A549 (cell line): ENCODE measurements around the gene CUZD1. TPM values are rescaled to one million over a fixed set of nuclear protein-coding genes. Genes with fewer than 3 reads are reported as not detected.
A peak's percentile ranks its signal among the peaks of the same experiment; 100 is the strongest.
"Not testable (repeated sequence)": the region's sequence is repeated elsewhere in the genome, so short reads cannot be mapped to it uniquely, and the experiment has no call there.

ENCODE experiments used
- ATAC-seq, 2 experiments: fragments of 200-7000 bp in 1 of 2; fragments of >200 bp in 1 of 2; cut with Nextera tagmentation in 1 of 2; cut with Tn5 transposase in 1 of 2; 3 replicates each; pipeline versions ENCODE4 v1.8.0 to v1.9.1; 2018 to 2020; ENCODE audit warnings: mild to moderate bottlenecking in 1 of 2, moderate library complexity in 1 of 2
- CTCF ChIA-PET: fragments of 300-600 bp; sonication (Branson Sonifier 250); formaldehyde crosslinking; extraction: SDS; loops from one replicate; lab custom pipeline; 2021; ENCODE audit warnings: antibody characterized with exemption, inconsistent platforms; lab: Yijun Ruan, JAX
- POLR2A ChIA-PET: fragments of 350-600 bp; formaldehyde crosslinking; extraction: SDS; loops from one replicate; lab custom pipeline; 2021; ENCODE audit warnings: antibody characterized with exemption, inconsistent platforms; lab: Yijun Ruan, JAX
- DNase-seq, 2 experiments: peaks; one replicate each; pipeline versions ENCODE4 v3.0.0 to v3.0.0-alpha.2; 2011 to 2016; ENCODE audit warnings: low read depth in 1 of 2, low spot score in 1 of 2
- FAIRE-seq: peaks from 2 replicates; lab custom pipeline; 2011; peaks lifted over from hg19 to GRCh38; lab: Jason Lieb, UNC
- H3K27ac ChIP-seq, 2 experiments: fragments of >200 bp; sonication (Bioruptor Twin); formaldehyde crosslinking; 3 replicates each; pipeline ENCODE4 v1.5.1; 2016 to 2017
- H3K4me1 ChIP-seq: fragments of >200 bp; sonication (Bioruptor Twin); formaldehyde crosslinking; 3 replicates; pipeline ENCODE4 v1.6.1; 2016
- H3K4me2 ChIP-seq: fragments of >200 bp; sonication (Bioruptor Twin); formaldehyde crosslinking; 3 replicates; pipeline ENCODE4 v1.6.1; 2016
- H3K4me3 ChIP-seq: fragments of >200 bp; sonication (Bioruptor Twin); formaldehyde crosslinking; 3 replicates; pipeline ENCODE4 v1.5.1; 2016
- H3K9me3 ChIP-seq: fragments of >200 bp; sonication (Bioruptor Twin); formaldehyde crosslinking; 3 replicates; pipeline ENCODE4 v1.6.1; 2016
- CHD2 ChIP-seq: fragments of 150-350 bp; IDR thresholded peaks from 2 replicates; pipeline ENCODE4 v1.6.1; 2014; ENCODE audit warnings: low read length; ENCODE audit not compliant: partially characterized antibody
- FOSB ChIP-seq: fragments of 250-450 bp; sonication (Bioruptor Pico); IDR thresholded peaks from 2 replicates; pipeline ENCODE4 v1.5.0; 2020; ENCODE audit warnings: mild to moderate bottlenecking, moderate library complexity
- FOXS1 ChIP-seq: fragments of 250-450 bp; sonication (Bioruptor Pico); IDR thresholded peaks from 2 replicates; pipeline ENCODE4 v1.5.0; 2020; ENCODE audit warnings: mild to moderate bottlenecking, moderate library complexity
- HEYL ChIP-seq: fragments of 250-450 bp; sonication (Bioruptor Pico); IDR thresholded peaks from 2 replicates; pipeline ENCODE4 v1.8.0; 2021; ENCODE audit warnings: mild to moderate bottlenecking, moderate library complexity
- NPAS2 ChIP-seq: fragments of 250-450 bp; sonication (Bioruptor Pico); IDR thresholded peaks from 2 replicates; pipeline ENCODE4 v1.8.0; 2022; ENCODE audit warnings: mild to moderate bottlenecking, moderate library complexity, borderline replicate concordance
- PHF8 ChIP-seq: fragments of 200-600 bp; sonication (generic); IDR thresholded peaks from 2 replicates; pipeline ENCODE4 v1.6.1; 2016; ENCODE audit warnings: low read depth, mild to moderate bottlenecking, antibody characterized with exemption, moderate library complexity, borderline replicate concordance
- RCOR1 ChIP-seq: fragments of 150-350 bp; IDR thresholded peaks from 2 replicates; pipeline ENCODE4 v1.6.1; 2014; ENCODE audit warnings: antibody characterized with exemption, low read length, low read depth
- SMC3 ChIP-seq: fragments of >200 bp; sonication (Bioruptor Twin); formaldehyde crosslinking; IDR thresholded peaks from 3 replicates; pipeline ENCODE4 v1.6.1; 2018; ENCODE audit warnings: inconsistent platforms
- TFCP2L1 ChIP-seq: fragments of 250-450 bp; sonication (Bioruptor Pico); IDR thresholded peaks from 2 replicates; pipeline ENCODE4 v1.5.0; 2021; ENCODE audit warnings: mild to moderate bottlenecking
- WGBS: methylation state at CpG from one replicate; pipeline ENCODE4 v1.1.6; 2017; ENCODE audit errors: missing lambda C conversion rate; 5-methylcytosine and 5-hydroxymethylcytosine counted together
- polyA plus RNA-seq, 4 experiments: library from polyadenylated mRNA; depleted of rRNA in 3 of 4; stranded (reverse); fragments of >200 nt; fragmentation: RNase III in 1 of 4; extraction: RNeasy Plus Mini Kit Qiagen cat#74134 plus additional on column Dnase treatment in 1 of 4; gene quantifications; 2 replicates in 3 of 4; 3 replicates in 1 of 4; pipeline ENCODE4 v1.2.3, GENCODE V29; 2011 to 2017
- TF ChIP-seq, protein P1 (sequence below): fragments of >200 bp; sonication (Bioruptor Twin); formaldehyde crosslinking; IDR thresholded peaks from 3 replicates; pipeline ENCODE4 v1.6.1; 2016

Gene CUZD1
- polyA plus RNA-seq, 2 of the 4 experiments (the other 2 are of a cell fraction), result 1.4 to 2.8 TPM

- ChIA-PET CTCF (no interaction called here), POLR2A (no interaction called here)
- H3K4me1 ChIP-seq, result peaks cover 34% of the 10 kb centered on the region
- no peaks in the 10 kb centered on the region for H3K9me3 ChIP-seq
- TF ChIP-seq PHF8, result no peak
- no peak for TF ChIP-seq HEYL (CRISPR knock-in tag)
- no peak for TF ChIP-seq NPAS2 (CRISPR knock-in tag)
- no peak for TF ChIP-seq FOSB (CRISPR knock-in tag)
- no peak for TF ChIP-seq TFCP2L1 (CRISPR knock-in tag)
- ATAC-seq (no peak), DNase-seq (no peak), FAIRE-seq (no peak)
- H3K4me3 ChIP-seq, result no peak overlapping the region
- H3K4me2 ChIP-seq, result 0 out of 3 replicates have a peak overlapping the region, but pooled peaks have one; percentile 6
- 94% methylated on average over 1 of the region's 1 CpG for WGBS
- no peak overlapping the region for H3K27ac ChIP-seq
Measured at GRCh38 chr10:122876467-122876855, 30.8 kb upstream of the CUZD1 start.

DNA sequence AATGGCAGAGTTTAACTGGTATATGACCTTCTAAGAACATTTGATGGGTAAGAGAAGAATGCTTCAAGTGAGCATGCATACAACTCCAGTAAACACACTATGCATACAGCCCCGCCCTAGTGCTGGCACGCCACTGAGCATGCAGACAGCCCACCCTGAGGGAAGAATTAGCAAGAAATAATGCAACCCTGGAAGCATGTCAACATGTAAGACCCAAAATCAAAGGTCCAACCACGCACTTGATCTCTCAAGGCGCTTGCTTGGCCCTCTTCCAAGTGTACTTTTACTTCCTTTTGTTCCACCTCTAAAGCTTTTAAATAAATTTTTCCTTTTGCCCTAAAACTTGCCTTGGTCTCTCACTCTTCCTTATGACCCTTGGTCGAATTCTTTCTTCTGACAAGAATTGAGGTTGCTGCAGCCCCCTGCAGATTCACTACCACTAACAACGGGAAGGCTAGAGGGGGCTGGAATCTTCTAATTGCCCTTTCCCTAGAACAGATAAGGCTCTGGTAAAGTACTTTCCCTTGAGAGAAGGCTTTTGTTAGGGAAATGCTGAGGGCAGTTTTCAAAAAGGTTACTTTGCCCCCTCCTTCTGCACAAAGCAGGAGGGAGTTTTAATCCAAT lies 30.3 kb upstream of the CUZD1 start:
- 80% methylated on average over 6 of the region's 6 CpGs for WGBS
- Histone ChIP-seq H3K27ac (no peak overlapping the region), H3K4me2 (no peak overlapping the region), H3K4me3 (no peak overlapping the region), H3K4me1 (peaks cover 34% of the 10 kb centered on the region), H3K9me3 (no peaks in the 10 kb centered on the region)
- TF ChIP-seq SMC3, result no peak
- no peak for TF ChIP-seq CHD2
- TF ChIP-seq, protein P1, sequence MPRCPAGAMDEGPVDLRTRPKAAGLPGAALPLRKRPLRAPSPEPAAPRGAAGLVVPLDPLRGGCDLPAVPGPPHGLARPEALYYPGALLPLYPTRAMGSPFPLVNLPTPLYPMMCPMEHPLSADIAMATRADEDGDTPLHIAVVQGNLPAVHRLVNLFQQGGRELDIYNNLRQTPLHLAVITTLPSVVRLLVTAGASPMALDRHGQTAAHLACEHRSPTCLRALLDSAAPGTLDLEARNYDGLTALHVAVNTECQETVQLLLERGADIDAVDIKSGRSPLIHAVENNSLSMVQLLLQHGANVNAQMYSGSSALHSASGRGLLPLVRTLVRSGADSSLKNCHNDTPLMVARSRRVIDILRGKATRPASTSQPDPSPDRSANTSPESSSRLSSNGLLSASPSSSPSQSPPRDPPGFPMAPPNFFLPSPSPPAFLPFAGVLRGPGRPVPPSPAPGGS, result no peak
- no peak for TF ChIP-seq FOXS1 (CRISPR knock-in tag)
- TF ChIP-seq RCOR1, result no peak
- no peak for TF ChIP-seq HEYL (CRISPR knock-in tag)
- DNase-seq, result no peak
- ChIA-PET CTCF (interaction anchor here (1.5 kb wide), 1 partner anchor 105 kb away, joined by 4 read pairs; the partner anchor contains the start of gene PSTK), POLR2A (no interaction called here)
- FAIRE-seq, result no peak
- ATAC-seq, result no peak

DNA sequence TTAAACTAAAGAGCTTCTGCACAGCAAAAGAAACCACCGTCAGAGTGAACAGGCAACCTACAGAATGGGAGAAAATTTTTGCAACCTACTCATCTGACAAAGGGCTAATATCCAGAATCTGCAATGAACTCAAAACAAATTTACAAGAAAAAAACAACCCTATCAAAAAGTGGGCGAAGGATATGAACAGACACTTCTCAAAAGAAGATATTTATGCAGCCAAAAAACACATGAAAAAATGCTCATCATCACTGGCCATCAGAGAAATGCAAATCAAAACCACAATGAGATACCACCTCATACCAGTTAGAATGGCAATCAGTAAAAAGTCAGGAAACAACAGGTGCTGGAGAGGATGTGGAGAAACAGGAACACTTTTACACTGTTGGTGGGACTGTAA lies 26.3 kb upstream of the CUZD1 start:
- ATAC-seq, H3K27ac ChIP-seq, H3K4me3 ChIP-seq, FAIRE-seq, POLR2A ChIA-PET, DNase-seq, H3K4me2 ChIP-seq, H3K9me3 ChIP-seq: not testable (repeated sequence)
- 91% methylated on average over 2 of the region's 2 CpGs for WGBS
- H3K4me1 ChIP-seq, result peaks cover 17% of the 10 kb centered on the region
- CTCF ChIA-PET, result interaction anchor here (0.7 kb wide), 1 partner anchor 74 kb away, joined by 3 read pairs; no protein-coding TSS in a partner anchor

- FAIRE-seq, CTCF ChIA-PET: not testable (repeated sequence)
Measured at GRCh38 chr10:122868768-122869167, 23.1 kb upstream of the CUZD1 start.

DNA sequence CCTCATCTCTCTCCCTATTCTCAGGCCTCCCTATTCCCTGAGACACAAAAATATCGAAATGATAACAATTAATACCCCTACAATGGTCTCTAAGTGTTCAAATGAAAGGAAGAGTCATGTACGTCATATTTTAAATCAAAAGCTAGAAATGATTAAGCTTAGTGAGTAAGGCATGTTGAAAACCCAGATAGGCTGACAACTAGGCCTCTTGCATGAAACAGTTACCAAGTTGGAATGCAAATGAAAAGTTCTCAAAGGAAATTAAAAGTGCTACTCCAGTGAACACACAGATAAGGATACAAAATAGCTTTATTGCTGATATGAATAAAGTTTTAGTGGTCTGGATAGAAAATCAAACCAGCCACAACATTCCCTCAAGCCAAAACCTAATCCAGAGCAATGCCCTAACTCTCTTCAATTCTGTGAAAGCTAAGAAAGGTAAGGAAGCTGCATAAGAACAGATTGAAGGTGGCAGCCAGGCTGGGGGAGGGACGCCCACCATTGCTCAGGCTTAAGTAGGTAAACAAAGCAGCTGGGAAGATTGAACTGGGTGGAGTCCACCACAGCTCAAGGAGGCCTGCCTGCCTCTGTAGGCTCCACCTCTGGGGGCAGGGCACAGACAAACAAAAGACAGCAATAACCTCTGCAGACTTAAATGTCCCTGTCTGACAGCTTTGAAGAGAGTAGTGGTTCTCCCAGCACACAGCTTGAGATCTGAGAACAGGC lies 21.3 kb upstream of the CUZD1 start:
- Histone ChIP-seq H3K27ac (peak overlapping the region; percentile 47 to 86; a peak in 5 of 6 replicates), H3K4me1 (peaks cover 54% of the 10 kb centered on the region), H3K4me2 (peak overlapping the region; percentile 56)
- DNase-seq, H3K9me3 ChIP-seq, H3K4me3 ChIP-seq, FAIRE-seq, CTCF ChIA-PET: not testable (repeated sequence)
- POLR2A ChIA-PET, result interaction anchor here (0.7 kb wide), 1 partner anchor 13 kb away, joined by 3 read pairs; the partner anchor contains the start of gene FAM24B
- 26% methylated on average over 3 of the region's 3 CpGs for WGBS
- ATAC-seq, result peak; percentile 30 to 58; a peak in 2 of 6 replicates

More at GRCh38 chr10:122868768-122869167, 23.1 kb upstream of the CUZD1 start:
- DNase-seq, H3K4me2 ChIP-seq, H3K4me3 ChIP-seq, H3K27ac ChIP-seq, H3K9me3 ChIP-seq, ATAC-seq, POLR2A ChIA-PET: not testable (repeated sequence)
- peaks cover 38% of the 10 kb centered on the region for H3K4me1 ChIP-seq
- WGBS, result 88% methylated on average over 1 of the region's 2 CpGs
